HFFc6 (cell line): ENCODE data around the gene PIK3R6. TPM values are rescaled to one million over a fixed set of nuclear protein-coding genes. Genes with fewer than 3 reads are reported as not detected.

ENCODE experiments used
- DNase-seq: peaks from one replicate; pipeline ENCODE4 v3.0.0-alpha.2; 2018
- H3K27ac Mint-ChIP-seq: 2 replicates; pipeline ENCODE4 v1.8.0; 2020; ENCODE audit warnings: mild to moderate bottlenecking, mixed read lengths
- H3K27me3 Mint-ChIP-seq: 2 replicates; pipeline ENCODE4 v1.8.0; 2021; ENCODE audit warnings: mild to moderate bottlenecking, moderate library complexity, mixed read lengths; ENCODE audit not compliant: insufficient read depth
- H3K36me3 Mint-ChIP-seq: 2 replicates; pipeline ENCODE4 v1.8.0; 2021; ENCODE audit warnings: low read depth, mixed read lengths
- H3K4me1 Mint-ChIP-seq: 2 replicates; pipeline ENCODE4 v1.8.0; 2020; ENCODE audit warnings: low read depth, mixed read lengths
- H3K4me3 Mint-ChIP-seq: 2 replicates; pipeline ENCODE4 v1.8.0; 2020; ENCODE audit warnings: mild to moderate bottlenecking, moderate library complexity, mixed read lengths
- H3K9me3 Mint-ChIP-seq: 2 replicates; pipeline ENCODE4 v1.8.0; 2020; ENCODE audit warnings: mild to moderate bottlenecking, mixed read lengths
- total RNA-seq, 6 experiments: library from RNA; stranded (reverse); fragmentation: NEBNext Ultra II Directional; extraction: Animal tissue kit (Norgen Biotek cat#: 25700); gene quantifications; 2 replicates in 1 of 6; 3 replicates in 5 of 6; pipeline ENCODE4 v1.2.3, GENCODE V29; 2021
- TF ChIP-seq, protein P1 (sequence below): fragments of 200-600 bp; sonication (generic); IDR thresholded peaks from 2 replicates; pipeline ENCODE4 v1.5.0; 2021; ENCODE audit warnings: antibody characterized with exemption, mild to moderate bottlenecking

Gene PIK3R6
- total RNA-seq, 6 experiments from 2014 or later: not detected

DNA sequence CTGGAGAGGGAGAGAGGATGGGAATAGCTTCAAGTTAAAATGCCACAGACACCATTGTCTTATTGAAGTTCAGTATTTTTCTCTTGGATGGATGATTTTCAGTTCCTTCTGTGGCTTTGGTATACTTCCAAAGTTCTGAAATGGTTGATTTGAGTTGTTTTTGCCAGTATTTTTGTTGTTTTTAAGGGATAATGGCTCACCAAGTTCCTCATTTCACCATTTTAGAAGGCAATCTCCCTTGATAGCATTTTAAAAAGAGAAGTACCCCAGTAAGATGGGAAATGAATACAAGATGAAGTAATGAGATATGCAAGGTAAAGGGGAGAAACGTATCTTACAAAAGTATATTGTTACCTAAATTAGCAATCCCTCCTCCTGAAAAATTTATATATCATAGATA, 90.6 kb downstream of the PIK3R6 start:
- Mint-ChIP-seq H3K27ac (no peak overlapping the region), H3K36me3 (no peaks in the 10 kb centered on the region), H3K4me3 (no peak overlapping the region), H3K9me3 (no peaks in the 10 kb centered on the region), H3K27me3 (peaks cover 4% of the 10 kb centered on the region; the same call in 1 of the 2 replicates), H3K4me1 (no peaks in the 10 kb centered on the region)
- TF ChIP-seq, protein P1, sequence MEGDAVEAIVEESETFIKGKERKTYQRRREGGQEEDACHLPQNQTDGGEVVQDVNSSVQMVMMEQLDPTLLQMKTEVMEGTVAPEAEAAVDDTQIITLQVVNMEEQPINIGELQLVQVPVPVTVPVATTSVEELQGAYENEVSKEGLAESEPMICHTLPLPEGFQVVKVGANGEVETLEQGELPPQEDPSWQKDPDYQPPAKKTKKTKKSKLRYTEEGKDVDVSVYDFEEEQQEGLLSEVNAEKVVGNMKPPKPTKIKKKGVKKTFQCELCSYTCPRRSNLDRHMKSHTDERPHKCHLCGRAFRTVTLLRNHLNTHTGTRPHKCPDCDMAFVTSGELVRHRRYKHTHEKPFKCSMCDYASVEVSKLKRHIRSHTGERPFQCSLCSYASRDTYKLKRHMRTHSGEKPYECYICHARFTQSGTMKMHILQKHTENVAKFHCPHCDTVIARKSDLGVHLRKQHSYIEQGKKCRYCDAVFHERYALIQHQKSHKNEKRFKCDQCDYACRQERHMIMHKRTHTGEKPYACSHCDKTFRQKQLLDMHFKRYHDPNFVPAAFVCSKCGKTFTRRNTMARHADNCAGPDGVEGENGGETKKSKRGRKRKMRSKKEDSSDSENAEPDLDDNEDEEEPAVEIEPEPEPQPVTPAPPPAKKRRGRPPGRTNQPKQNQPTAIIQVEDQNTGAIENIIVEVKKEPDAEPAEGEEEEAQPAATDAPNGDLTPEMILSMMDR: no peak
- DNase-seq: no peak

DNA sequence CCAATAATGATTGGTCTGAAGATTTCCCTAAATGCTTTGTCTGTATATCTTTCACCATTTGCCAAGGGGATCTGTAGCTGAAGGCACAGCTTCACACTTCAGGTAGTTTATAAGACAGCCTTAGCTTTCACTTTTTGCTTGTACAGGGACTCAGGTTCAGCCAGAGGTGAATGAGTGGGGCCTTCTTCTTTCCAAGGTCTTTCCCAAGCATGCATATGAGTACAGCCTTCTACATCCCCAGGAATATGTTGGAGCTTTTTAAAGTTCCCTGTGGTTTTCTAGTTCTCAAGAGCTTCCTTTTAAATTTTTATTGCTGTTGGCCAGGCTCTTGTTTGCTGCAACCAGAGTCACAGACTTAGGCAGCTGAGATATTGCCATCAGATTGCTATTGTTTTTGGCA, 91.2 kb downstream of the PIK3R6 start:
- H3K9me3 Mint-ChIP-seq: no peaks in the 10 kb centered on the region
- H3K36me3 Mint-ChIP-seq: no peaks in the 10 kb centered on the region
- no peak overlapping the region for H3K4me3 Mint-ChIP-seq
- no peaks in the 10 kb centered on the region for H3K4me1 Mint-ChIP-seq
- H3K27ac Mint-ChIP-seq: no peak overlapping the region
- no peak for DNase-seq
- TF ChIP-seq, protein P1: no peak
- peaks cover 4% of the 10 kb centered on the region; the same call in 1 of the 2 replicates for H3K27me3 Mint-ChIP-seq

DNA sequence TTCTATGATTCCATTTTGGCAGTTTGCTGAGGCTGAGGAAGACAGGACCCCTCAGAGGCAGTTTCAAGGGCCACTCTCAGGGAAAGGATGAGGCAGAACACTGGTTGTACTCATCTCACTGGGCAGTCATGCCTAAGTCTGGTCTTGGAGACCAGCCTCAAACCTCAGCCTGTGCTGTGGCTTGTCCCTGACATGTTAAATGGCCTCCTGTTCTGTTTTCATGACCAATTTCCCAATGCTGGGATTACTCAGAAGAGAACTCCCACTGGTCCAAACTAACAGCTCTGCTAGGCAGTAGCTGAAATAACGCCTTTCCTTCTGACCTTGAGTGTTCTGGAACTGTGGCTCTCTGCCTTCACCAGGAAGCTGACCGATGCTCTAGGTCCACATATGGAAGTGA, 100.7 kb downstream of the PIK3R6 start:
- no peaks in the 10 kb centered on the region for H3K4me1 Mint-ChIP-seq
- H3K4me3 Mint-ChIP-seq: no peak overlapping the region

DNA sequence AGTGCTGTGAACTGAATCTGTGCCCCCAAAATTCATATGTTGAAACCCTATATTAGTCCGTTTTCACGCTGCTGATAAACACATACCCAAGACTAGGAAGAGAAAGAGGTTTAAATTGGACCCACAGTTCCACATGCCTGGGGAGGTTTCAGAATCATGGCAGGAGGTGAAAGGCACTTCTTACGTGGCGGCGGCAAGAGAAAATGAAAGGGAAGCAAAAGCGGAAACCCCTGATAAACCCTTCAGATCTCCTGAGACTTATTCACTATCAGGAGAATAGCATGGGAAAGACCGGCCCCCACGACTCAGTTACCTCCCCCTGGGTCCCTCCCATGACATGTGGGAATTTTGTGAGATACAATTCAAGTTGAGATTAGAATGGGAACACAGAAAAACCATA, 105.5 kb downstream of the PIK3R6 start:
- H3K9me3 Mint-ChIP-seq: no peaks in the 10 kb centered on the region

More for the DNA sequence above, 100.7 kb downstream of the PIK3R6 start:
- TF ChIP-seq, protein P1: no peak
- Mint-ChIP-seq H3K36me3 (no peaks in the 10 kb centered on the region), H3K9me3 (no peaks in the 10 kb centered on the region), H3K27me3 (peaks cover 10% of the 10 kb centered on the region), H3K27ac (no peak overlapping the region)
- no peak for DNase-seq

DNA sequence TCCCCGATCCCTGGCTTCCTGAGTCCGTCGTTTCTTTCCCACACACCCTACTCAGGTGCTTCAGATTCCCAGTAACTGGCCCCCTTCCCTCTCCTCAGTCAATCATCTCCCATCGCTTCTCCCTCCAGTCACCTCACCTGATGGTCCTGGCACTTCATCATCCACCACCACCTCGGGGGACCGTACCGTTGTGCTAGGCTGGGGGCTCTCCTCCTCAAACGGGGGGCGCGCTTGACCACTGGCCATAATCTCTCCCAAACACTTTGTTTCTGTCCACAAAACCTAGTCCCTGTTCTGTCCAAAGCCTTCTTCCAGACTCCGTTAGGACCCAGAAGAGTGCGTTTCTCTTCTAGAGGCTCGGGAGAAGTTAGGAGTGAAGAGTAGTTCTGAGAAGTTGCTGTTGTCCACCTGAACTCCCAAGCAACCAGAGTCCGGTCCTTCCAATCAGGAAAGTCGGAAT, 109.3 kb downstream of the PIK3R6 start, which contains the start of gene SPDYE4:
Gene SPDYE4, minus strand, starts transcription at position 410 of the 460 bp plus-strand sequence. Its CDS starts 164 bp downstream, at position 246.
- H3K36me3 Mint-ChIP-seq: no peaks in the 10 kb centered on the region
- no peak for DNase-seq
- no peak within 1 kb of the TSS for H3K4me3 Mint-ChIP-seq
- peaks cover 23% of the 10 kb centered on the region for H3K27me3 Mint-ChIP-seq
- H3K27ac Mint-ChIP-seq: no peak within 1 kb of the TSS
- TF ChIP-seq, protein P1: no peak
- H3K9me3 Mint-ChIP-seq: no peaks in the 10 kb centered on the region
- no peaks in the 10 kb centered on the region for H3K4me1 Mint-ChIP-seq

More for the DNA sequence above, 105.5 kb downstream of the PIK3R6 start:
- TF ChIP-seq, protein P1: no peak
- Mint-ChIP-seq H3K27me3 (peaks cover 14% of the 10 kb centered on the region), H3K4me3 (no peak overlapping the region), H3K36me3 (no peaks in the 10 kb centered on the region), H3K27ac (no peak overlapping the region), H3K4me1 (no peaks in the 10 kb centered on the region)
- no peak for DNase-seq
